WTC11 (cell line): ENCODE data around the gene RABGEF1.

Source experiments
- CREM ChIP-seq: sonication (generic); formaldehyde crosslinking; IDR thresholded peaks from 2 replicates; pipeline ENCODE4 v1.8.1; 2022; ENCODE audit warnings: mild to moderate bottlenecking, missing genetic modification reagents, moderate library complexity
- ZNF138 ChIP-seq: sonication (generic); formaldehyde crosslinking; conservative IDR thresholded peaks from 2 replicates; pipeline ENCODE4 v1.8.1; 2022; ENCODE audit warnings: mild to moderate bottlenecking, moderate library complexity, missing genetic modification reagents
- TF ChIP-seq, protein P1 (sequence below): sonication (generic); formaldehyde crosslinking; IDR thresholded peaks from 2 replicates; pipeline ENCODE4 v1.8.0; 2022; ENCODE audit warnings: mild to moderate bottlenecking, missing genetic modification reagents
- TF ChIP-seq, protein P2 (sequence below): fragments of 200-600 bp; IDR thresholded peaks from 2 replicates; pipeline ENCODE4 v1.8.0; 2022; ENCODE audit warnings: antibody characterized with exemption

DNA sequence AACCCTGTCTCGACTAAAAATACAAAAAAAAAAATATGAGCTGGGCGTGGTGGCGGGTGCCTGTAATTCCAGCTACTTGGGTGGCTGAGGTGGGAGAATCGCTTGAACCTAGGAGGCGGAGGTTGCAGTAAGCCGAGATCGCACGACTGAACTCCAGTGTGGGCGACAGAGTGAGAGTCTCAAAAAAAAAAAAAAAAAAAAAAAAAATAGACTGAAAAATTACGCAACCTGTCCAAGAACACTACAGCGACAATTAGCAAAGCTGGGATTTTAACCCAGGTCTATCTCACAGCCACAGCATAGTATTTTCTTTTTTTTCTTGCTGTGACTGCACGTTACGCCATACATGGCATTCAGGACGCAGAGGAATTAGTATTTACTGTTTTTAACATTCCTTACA lies 1.1 kb upstream of the RABGEF1 start:
- TF ChIP-seq CREM (no peak), ZNF138 (CRISPR knock-in tag) (no peak)
- TF ChIP-seq, protein P1, sequence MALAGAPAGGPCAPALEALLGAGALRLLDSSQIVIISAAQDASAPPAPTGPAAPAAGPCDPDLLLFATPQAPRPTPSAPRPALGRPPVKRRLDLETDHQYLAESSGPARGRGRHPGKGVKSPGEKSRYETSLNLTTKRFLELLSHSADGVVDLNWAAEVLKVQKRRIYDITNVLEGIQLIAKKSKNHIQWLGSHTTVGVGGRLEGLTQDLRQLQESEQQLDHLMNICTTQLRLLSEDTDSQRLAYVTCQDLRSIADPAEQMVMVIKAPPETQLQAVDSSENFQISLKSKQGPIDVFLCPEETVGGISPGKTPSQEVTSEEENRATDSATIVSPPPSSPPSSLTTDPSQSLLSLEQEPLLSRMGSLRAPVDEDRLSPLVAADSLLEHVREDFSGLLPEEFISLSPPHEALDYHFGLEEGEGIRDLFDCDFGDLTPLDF (CRISPR knock-in tag): no peak
- TF ChIP-seq, protein P2, sequence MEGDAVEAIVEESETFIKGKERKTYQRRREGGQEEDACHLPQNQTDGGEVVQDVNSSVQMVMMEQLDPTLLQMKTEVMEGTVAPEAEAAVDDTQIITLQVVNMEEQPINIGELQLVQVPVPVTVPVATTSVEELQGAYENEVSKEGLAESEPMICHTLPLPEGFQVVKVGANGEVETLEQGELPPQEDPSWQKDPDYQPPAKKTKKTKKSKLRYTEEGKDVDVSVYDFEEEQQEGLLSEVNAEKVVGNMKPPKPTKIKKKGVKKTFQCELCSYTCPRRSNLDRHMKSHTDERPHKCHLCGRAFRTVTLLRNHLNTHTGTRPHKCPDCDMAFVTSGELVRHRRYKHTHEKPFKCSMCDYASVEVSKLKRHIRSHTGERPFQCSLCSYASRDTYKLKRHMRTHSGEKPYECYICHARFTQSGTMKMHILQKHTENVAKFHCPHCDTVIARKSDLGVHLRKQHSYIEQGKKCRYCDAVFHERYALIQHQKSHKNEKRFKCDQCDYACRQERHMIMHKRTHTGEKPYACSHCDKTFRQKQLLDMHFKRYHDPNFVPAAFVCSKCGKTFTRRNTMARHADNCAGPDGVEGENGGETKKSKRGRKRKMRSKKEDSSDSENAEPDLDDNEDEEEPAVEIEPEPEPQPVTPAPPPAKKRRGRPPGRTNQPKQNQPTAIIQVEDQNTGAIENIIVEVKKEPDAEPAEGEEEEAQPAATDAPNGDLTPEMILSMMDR: no peak
